Forelimb muscle (tissue), 1 donor: ENCODE data around the gene CALHM4. TPM values are rescaled to one million over a fixed set of nuclear protein-coding genes. Genes with fewer than 3 reads are reported as not detected.
"Not testable (repeated sequence)": the region's sequence is repeated elsewhere in the genome, so short reads cannot be mapped to it uniquely, and the experiment has no call there.

Experiments
- DNase-seq: peaks from one replicate; pipeline ENCODE4 v3.0.0-alpha.2; 2013; ENCODE audit warnings: low read depth
- polyA plus RNA-seq: library from polyadenylated mRNA; unstranded; fragments of 120-200 nt; gene quantifications from one replicate; pipeline ENCODE4 v1.2.1, GENCODE V29; 2013; ENCODE audit not compliant: insufficient read length

The CALHM4 gene
- polyA plus RNA-seq, 1 donor, result not detected

- DNase-seq, result no peak
Measured at GRCh38 chr6:116577486-116577885, 23.9 kb downstream of the CALHM4 start.

GRCh38 chr6:116578335-116578734 lies 24.8 kb downstream of the CALHM4 start:
- DNase-seq, result no peak

- no peak for DNase-seq
Measured at GRCh38 chr6:116579143-116579542, 25.6 kb downstream of the CALHM4 start.

GRCh38 chr6:116580198-116580597 lies 26.6 kb downstream of the CALHM4 start:
- no peak for DNase-seq

GRCh38 chr6:116586276-116586675 lies 32.7 kb downstream of the CALHM4 start:
- DNase-seq, result no peak

GRCh38 chr6:116586738-116587137 lies 33.2 kb downstream of the CALHM4 start:
- no peak for DNase-seq

- DNase-seq, result no peak
Measured at GRCh38 chr6:116595247-116595646, 41.7 kb downstream of the CALHM4 start.

- DNase-seq, result no peak
Measured at GRCh38 chr6:116596815-116597214, 43.3 kb downstream of the CALHM4 start.

GRCh38 chr6:116603916-116604315 lies 50.4 kb downstream of the CALHM4 start:
- DNase-seq, result not testable (repeated sequence)

GRCh38 chr6:116604868-116605267 lies 51.3 kb downstream of the CALHM4 start:
- not testable (repeated sequence) for DNase-seq

GRCh38 chr6:116605935-116606334 lies 52.4 kb downstream of the CALHM4 start:
- no peak for DNase-seq

Other genes with a start within 250 kb of the CALHM4 start
- 31.4 TPM for gene DSE, start 182.8 kb upstream of the CALHM4 start, polyA plus RNA-seq
- 1.5 TPM for gene CALHM6, start 92.4 kb upstream of the CALHM4 start, polyA plus RNA-seq
- 1.9 TPM for gene CALHM5, start 42.1 kb upstream of the CALHM4 start, polyA plus RNA-seq
- 0.09 TPM for gene TRAPPC3L, start 8.1 kb upstream of the CALHM4 start, polyA plus RNA-seq
- gene RWDD1, start 17.8 kb downstream of the CALHM4 start, polyA plus RNA-seq, result 54.1 TPM
- 0.52 TPM for gene RSPH4A, start 62.7 kb downstream of the CALHM4 start, polyA plus RNA-seq
- 8.0 TPM for gene ZUP1, start 115.0 kb downstream of the CALHM4 start, polyA plus RNA-seq
- gene KPNA5, start 127.5 kb downstream of the CALHM4 start, polyA plus RNA-seq, result 14.0 TPM
- gene FAM162B, start 212.0 kb downstream of the CALHM4 start, polyA plus RNA-seq, result 5.5 TPM